Gastrocnemius medialis (tissue), 4 donors: ENCODE data around the gene KRT16.
"Not testable (repeated sequence)": the region's sequence is repeated elsewhere in the genome, so short reads cannot be mapped to it uniquely, and the experiment has no call there.

ENCODE experiments used
- CTCF ChIP-seq, 5 experiments: fragments of 450-650 bp in 3 of 5; fragments of 200-600 bp in 2 of 5; sonication (generic) in 2 of 5; IDR thresholded peaks in 4 of 5; conservative IDR thresholded peaks in 1 of 5; 1 replicate in 4 of 5; 2 replicates in 1 of 5; pipeline ENCODE4 v1.5.1; 2016 to 2019; ENCODE audit warnings: antibody characterized with exemption in 5 of 5, mild to moderate bottlenecking in 3 of 5, moderate library complexity in 3 of 5
- POLR2A ChIP-seq, 2 donors: fragments of 450-650 bp; IDR thresholded peaks; one replicate each; pipeline ENCODE4 v1.6.1; 2017; ENCODE audit warnings: antibody characterized with exemption in 2 of 2, mild to moderate bottlenecking in 2 of 2, moderate library complexity in 2 of 2

- TF ChIP-seq CTCF (IDR thresholded peaks at IDR 0.05 in 4 of 5, conservative IDR thresholded peaks at IDR 0.05 in 1 of 5); POLR2A (IDR thresholded peaks at IDR 0.05): not testable (repeated sequence)
Observed at GRCh38 chr17:41621435-41621817, 8.9 kb upstream of the KRT16 start.
